ENCODE data around the gene SYDE1. TPM values are rescaled to one million over a fixed set of nuclear protein-coding genes. Genes with fewer than 3 reads are reported as not detected.

Gene SYDE1
- total RNA-seq, 2 donors from 2014 or later: 1.8 to 5.8 TPM

DNA sequence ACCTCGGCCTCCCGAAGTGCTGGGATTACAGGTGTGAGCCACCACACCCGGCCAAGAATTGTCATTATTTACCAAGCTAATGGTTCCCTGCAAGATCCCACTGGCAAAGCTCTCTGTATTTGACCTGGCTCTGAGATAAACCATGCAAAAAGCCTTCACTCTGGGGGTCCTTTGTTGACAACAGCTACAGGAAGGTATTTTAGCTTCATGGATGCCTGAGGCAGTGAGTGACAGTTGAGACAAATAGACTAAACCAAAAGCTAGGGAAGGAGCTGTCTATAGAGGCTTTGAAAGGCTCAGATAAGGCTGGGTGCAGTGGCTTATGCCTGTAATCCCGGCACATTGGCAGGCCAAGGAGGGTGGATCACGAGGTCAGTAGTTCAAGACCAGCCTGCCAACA is 48.1 kb downstream of the SYDE1 start:
- TF ChIP-seq, protein P1, sequence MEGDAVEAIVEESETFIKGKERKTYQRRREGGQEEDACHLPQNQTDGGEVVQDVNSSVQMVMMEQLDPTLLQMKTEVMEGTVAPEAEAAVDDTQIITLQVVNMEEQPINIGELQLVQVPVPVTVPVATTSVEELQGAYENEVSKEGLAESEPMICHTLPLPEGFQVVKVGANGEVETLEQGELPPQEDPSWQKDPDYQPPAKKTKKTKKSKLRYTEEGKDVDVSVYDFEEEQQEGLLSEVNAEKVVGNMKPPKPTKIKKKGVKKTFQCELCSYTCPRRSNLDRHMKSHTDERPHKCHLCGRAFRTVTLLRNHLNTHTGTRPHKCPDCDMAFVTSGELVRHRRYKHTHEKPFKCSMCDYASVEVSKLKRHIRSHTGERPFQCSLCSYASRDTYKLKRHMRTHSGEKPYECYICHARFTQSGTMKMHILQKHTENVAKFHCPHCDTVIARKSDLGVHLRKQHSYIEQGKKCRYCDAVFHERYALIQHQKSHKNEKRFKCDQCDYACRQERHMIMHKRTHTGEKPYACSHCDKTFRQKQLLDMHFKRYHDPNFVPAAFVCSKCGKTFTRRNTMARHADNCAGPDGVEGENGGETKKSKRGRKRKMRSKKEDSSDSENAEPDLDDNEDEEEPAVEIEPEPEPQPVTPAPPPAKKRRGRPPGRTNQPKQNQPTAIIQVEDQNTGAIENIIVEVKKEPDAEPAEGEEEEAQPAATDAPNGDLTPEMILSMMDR (IDR thresholded peaks at IDR 0.05): no peak
- Histone ChIP-seq H3K9ac (ENCODE audit: low read depth in 2 of 2, low read length in 2 of 2) (no peak overlapping the region), H3K27me3 (no peaks in the 10 kb centered on the region), H3K36me3 (no peaks in the 10 kb centered on the region), H3K9me3 (no peaks in the 10 kb centered on the region), H3K4me3 (no peak overlapping the region), H3K4me1 (no peaks in the 10 kb centered on the region), H3K27ac (no peak overlapping the region)
- intact Hi-C loops (cut with DNase I): no loop called here
- no peak for DNase-seq

DNA sequence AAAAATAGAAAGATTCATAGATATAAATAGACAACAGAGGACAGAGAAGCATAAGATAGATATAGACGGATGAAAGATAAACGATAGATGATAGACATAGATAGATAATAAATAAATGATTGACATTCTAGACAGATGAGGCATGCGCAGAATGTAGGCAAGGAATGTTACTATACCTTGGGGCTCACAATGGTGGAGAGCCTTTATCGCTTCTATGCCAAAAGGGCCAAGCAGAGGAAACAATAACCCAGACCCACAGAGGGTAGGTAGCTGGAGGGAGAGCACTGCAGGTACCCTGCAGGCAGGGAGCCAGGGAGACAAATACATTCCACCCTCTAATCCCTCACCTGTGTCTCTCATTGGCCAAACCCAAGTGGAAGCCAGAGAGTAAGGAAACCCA is 49.2 kb downstream of the SYDE1 start:
- TF ChIP-seq, protein P1 (IDR thresholded peaks at IDR 0.05): no peak
- no peaks in the 10 kb centered on the region for H3K4me1 ChIP-seq
- H3K27me3 ChIP-seq: no peaks in the 10 kb centered on the region
- H3K9ac ChIP-seq (ENCODE audit: low read depth in 2 of 2, low read length in 2 of 2): no peak overlapping the region
- no peak overlapping the region for H3K4me3 ChIP-seq
- H3K9me3 ChIP-seq: no peaks in the 10 kb centered on the region
- intact Hi-C loops (cut with DNase I): no loop called here
- DNase-seq: no peak
- H3K36me3 ChIP-seq: no peaks in the 10 kb centered on the region
- H3K27ac ChIP-seq: no peak overlapping the region

DNA sequence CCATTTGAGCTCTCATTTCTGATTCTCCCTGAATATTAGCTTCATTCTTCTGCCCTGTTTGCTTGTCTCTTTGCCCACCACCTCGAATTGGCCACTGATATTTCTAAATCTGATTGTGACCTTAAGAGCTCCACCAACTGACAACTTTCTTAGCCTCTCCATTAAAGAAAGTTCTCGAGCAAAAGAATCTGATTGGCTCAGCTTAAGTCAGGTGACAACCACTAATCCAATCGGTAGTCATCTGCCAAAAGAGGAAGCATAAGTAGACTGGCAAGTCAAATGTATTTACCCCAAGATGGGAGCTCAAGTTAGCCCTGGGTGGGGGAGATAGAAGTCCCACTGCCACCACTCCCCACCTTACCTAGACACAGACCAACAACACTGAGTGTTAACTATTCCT is 52.0 kb downstream of the SYDE1 start:
- Histone ChIP-seq H3K4me1 (no peaks in the 10 kb centered on the region), H3K36me3 (no peaks in the 10 kb centered on the region), H3K27ac (no peak overlapping the region), H3K27me3 (no peaks in the 10 kb centered on the region), H3K4me3 (no peak overlapping the region), H3K9ac (ENCODE audit: low read depth in 2 of 2, low read length in 2 of 2) (no peak overlapping the region), H3K9me3 (no peaks in the 10 kb centered on the region)
- intact Hi-C loops (cut with DNase I): no loop called here
- no peak for DNase-seq
- TF ChIP-seq, protein P1 (IDR thresholded peaks at IDR 0.05): no peak

DNA sequence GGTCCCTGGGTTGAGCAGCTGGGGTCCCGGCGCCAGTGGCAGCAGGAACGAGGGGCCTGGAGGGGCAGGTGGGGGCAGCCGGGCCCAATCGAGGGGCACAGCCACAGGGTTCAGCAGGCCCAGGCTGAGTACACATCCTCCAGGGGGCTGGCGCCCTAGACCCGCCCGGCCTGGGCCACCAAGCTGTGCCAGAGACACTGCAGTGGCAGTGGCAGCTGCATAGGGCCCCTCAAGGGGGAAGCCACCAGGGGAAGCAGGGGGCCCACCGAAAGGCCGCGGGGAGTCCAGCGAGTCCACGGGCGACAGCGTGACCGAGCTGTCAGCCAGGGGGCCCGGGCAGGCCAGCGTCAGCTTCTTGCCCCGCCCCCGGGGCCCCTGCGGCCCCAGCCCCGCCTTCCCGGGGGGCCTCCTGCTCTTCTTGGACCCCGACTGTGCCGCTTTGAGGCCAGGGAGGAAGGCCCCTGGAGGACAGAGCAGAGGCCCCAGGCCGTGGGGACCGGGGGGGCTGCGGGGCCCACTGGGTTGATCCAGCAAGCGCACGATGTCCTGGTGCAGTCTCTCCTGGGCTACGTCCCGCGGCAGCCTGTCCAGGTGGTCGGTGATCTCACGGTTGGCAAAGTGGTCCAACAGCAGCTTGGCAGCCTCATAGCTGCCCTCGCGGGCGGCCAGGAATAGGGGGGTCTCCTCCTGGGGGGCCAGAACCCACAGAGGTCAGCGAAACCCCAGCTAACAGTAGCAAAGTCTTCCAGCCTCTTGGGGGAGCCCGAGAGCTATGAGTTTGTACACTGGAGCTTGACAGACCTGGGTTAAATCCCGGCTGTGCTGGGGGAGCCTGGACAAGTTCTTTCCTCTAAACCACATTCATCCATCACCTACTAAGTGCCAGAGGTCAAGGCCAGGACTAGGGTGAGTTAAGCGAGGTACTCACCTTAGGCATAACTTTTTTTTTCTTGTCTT is 54.1 kb downstream of the SYDE1 start:
- H3K36me3 ChIP-seq: no peaks in the 10 kb centered on the region
- H3K4me1 ChIP-seq: no peaks in the 10 kb centered on the region
- intact Hi-C loops (cut with DNase I): no loop called here
- H3K4me3 ChIP-seq: no peak overlapping the region
- H3K9ac ChIP-seq (ENCODE audit: low read depth in 2 of 2, low read length in 2 of 2): no peak overlapping the region
- DNase-seq: no peak
- TF ChIP-seq, protein P1 (IDR thresholded peaks at IDR 0.05): no peak
- no peaks in the 10 kb centered on the region for H3K9me3 ChIP-seq
- no peak overlapping the region for H3K27ac ChIP-seq
- H3K27me3 ChIP-seq: no peaks in the 10 kb centered on the region

Other genes starting within 250 kb of the SYDE1 start
- gene OR7A17, start 221.3 kb upstream of the SYDE1 start, total RNA-seq: not detected
- gene OR7C2, start 165.9 kb upstream of the SYDE1 start, total RNA-seq: not detected
- not detected for gene SLC1A6, start 127.5 kb upstream of the SYDE1 start, total RNA-seq
- gene CASP14, start 57.9 kb upstream of the SYDE1 start, total RNA-seq: not detected
- gene OR1I1, start 25.2 kb upstream of the SYDE1 start, total RNA-seq: not detected
- 10 to 100 TPM in 1 of 2 donors, 1 to 10 TPM in 1; 4.4 to 10.5 TPM for gene NOTCH3, start 93.6 kb downstream of the SYDE1 start, total RNA-seq
- gene EPHX3, start 125.0 kb downstream of the SYDE1 start, total RNA-seq: under 1 TPM; 0.53 to 0.82 TPM
- 10 to 100 TPM; 67.2 to 82.7 TPM for gene BRD4, start 225.1 kb downstream of the SYDE1 start, total RNA-seq

Measured in colonic mucosa (tissue), 4 donors.